ENCODE results near the gene SEL1L2.

DNA sequence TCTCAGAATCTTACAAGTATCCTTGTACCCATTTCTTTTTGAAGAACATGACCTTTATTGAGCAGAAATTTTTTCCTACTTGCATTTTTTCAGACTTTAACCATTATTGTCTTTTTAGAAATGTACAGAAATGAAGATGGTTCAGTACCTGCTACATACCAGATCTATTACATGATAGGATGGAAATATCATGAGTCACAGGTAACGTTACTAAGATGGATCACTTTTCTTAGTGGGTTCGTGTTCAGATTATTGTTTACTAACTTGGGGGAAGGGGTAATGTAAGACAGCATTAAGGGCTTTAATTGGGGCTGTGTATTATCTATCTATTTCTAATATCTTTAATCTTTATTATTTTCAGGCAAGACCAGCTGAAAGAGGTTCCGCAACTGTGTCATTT, 173.7 kb downstream of the SEL1L2 start:
- TF ChIP-seq POLR2A (IDR thresholded peaks at IDR 0.05; ENCODE audit: low read length) = no peak
- TF ChIP-seq GATA1 (IDR thresholded peaks at IDR 0.05; ENCODE audit: low read depth, low read length) = no peak

All from erythroblast (primary cell).